ENCODE data around the gene WDR7. TPM values are rescaled to one million over a fixed set of nuclear protein-coding genes. Genes with fewer than 3 reads are reported as not detected.
A peak's percentile ranks its signal among the peaks of the same experiment; 100 is the strongest.

The WDR7 gene
- polyA plus RNA-seq, 1 donor: 12.6 TPM

- DNase-seq: no peak
Measured at GRCh38 chr18:56812674-56813073, 161.5 kb downstream of the WDR7 start.

- no peak for DNase-seq
Measured at GRCh38 chr18:56815926-56816325, 164.8 kb downstream of the WDR7 start.

- DNase-seq: no peak
Measured at GRCh38 chr18:56823986-56824565, 172.9 kb downstream of the WDR7 start.

GRCh38 chr18:56825321-56825720, 174.2 kb downstream of the WDR7 start:
- DNase-seq: no peak

- no peak for DNase-seq
Measured at GRCh38 chr18:56825878-56826277, 174.7 kb downstream of the WDR7 start.

- DNase-seq: no peak
Measured at GRCh38 chr18:56831988-56832387, 180.8 kb downstream of the WDR7 start.

- no peak for DNase-seq
Measured at GRCh38 chr18:56835331-56835730, 184.2 kb downstream of the WDR7 start.

- DNase-seq: no peak
Measured at GRCh38 chr18:56836173-56836572, 185.0 kb downstream of the WDR7 start.

GRCh38 chr18:56841836-56842235, 190.7 kb downstream of the WDR7 start:
- no peak for DNase-seq

GRCh38 chr18:56843241-56843640, 192.1 kb downstream of the WDR7 start:
- no peak for DNase-seq

- DNase-seq: no peak
Measured at GRCh38 chr18:56844556-56844955, 193.4 kb downstream of the WDR7 start.

GRCh38 chr18:56851774-56852173, 200.6 kb downstream of the WDR7 start:
- DNase-seq: no peak

GRCh38 chr18:56853961-56854360, 202.8 kb downstream of the WDR7 start:
- DNase-seq: no peak

- no peak for DNase-seq
Measured at GRCh38 chr18:56861244-56861643, 210.1 kb downstream of the WDR7 start.

GRCh38 chr18:56869189-56869777, 218.1 kb downstream of the WDR7 start:
- peak; percentile 28 for DNase-seq

- no peak for DNase-seq
Measured at GRCh38 chr18:56870982-56871381, 219.8 kb downstream of the WDR7 start.

GRCh38 chr18:56872140-56872539, 221.0 kb downstream of the WDR7 start:
- DNase-seq: no peak

- DNase-seq: peak; percentile 16
Measured at GRCh38 chr18:56873441-56874140, 222.4 kb downstream of the WDR7 start.

GRCh38 chr18:56878711-56879110, 227.6 kb downstream of the WDR7 start:
- no peak for DNase-seq

GRCh38 chr18:56884511-56884910, 233.4 kb downstream of the WDR7 start:
- DNase-seq: no peak

- DNase-seq: no peak
Measured at GRCh38 chr18:56888978-56889377, 237.8 kb downstream of the WDR7 start.

GRCh38 chr18:56889621-56890020, 238.5 kb downstream of the WDR7 start:
- no peak for DNase-seq

- no peak for DNase-seq
Measured at GRCh38 chr18:56890632-56891031, 239.5 kb downstream of the WDR7 start.

- no peak for DNase-seq
Measured at GRCh38 chr18:56891116-56891515, 240.0 kb downstream of the WDR7 start.
